Neural cell (in vitro differentiated cells): Measurements from ENCODE around the gene GON4L.
"Not testable (repeated sequence)": the region's sequence is repeated elsewhere in the genome, so short reads cannot be mapped to it uniquely, and the experiment has no call there.

Experiments
- TAF1 ChIP-seq: IDR thresholded peaks from 2 replicates; pipeline ENCODE4 v1.6.1; 2012; ENCODE audit warnings: low read depth
- TF ChIP-seq, protein P1 (sequence below): fragments of 450-650 bp; IDR thresholded peaks from 2 replicates; pipeline ENCODE4 v1.5.1; 2014; ENCODE audit warnings: antibody characterized with exemption, mild to moderate bottlenecking, moderate library complexity; ENCODE audit not compliant: poor library complexity, severe bottlenecking
- TF ChIP-seq, protein P2 (sequence below): IDR thresholded peaks from 2 replicates; pipeline ENCODE4 v1.6.1; 2012; ENCODE audit warnings: borderline replicate concordance

DNA sequence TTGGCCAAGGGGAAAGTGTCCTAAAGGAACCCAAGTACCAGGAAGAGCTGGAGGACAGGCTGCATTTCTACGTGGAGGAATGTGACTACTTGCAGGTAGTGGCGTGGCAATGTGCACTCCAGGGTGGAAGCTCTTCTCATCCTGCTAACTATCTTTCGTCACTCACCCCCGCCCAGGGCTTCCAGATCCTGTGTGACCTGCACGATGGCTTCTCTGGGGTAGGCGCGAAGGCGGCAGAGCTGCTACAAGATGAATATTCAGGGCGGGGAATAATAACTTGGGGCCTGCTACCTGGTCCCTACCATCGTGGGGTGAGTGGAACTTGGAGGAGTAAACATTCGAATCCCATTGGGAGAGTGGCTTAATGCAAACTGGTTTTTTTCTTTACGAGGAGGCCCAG, 109.4 kb downstream of the GON4L start:
- TF ChIP-seq TAF1, result not testable (repeated sequence)
- TF ChIP-seq, protein P1, sequence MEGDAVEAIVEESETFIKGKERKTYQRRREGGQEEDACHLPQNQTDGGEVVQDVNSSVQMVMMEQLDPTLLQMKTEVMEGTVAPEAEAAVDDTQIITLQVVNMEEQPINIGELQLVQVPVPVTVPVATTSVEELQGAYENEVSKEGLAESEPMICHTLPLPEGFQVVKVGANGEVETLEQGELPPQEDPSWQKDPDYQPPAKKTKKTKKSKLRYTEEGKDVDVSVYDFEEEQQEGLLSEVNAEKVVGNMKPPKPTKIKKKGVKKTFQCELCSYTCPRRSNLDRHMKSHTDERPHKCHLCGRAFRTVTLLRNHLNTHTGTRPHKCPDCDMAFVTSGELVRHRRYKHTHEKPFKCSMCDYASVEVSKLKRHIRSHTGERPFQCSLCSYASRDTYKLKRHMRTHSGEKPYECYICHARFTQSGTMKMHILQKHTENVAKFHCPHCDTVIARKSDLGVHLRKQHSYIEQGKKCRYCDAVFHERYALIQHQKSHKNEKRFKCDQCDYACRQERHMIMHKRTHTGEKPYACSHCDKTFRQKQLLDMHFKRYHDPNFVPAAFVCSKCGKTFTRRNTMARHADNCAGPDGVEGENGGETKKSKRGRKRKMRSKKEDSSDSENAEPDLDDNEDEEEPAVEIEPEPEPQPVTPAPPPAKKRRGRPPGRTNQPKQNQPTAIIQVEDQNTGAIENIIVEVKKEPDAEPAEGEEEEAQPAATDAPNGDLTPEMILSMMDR, result not testable (repeated sequence)
- TF ChIP-seq, protein P2, sequence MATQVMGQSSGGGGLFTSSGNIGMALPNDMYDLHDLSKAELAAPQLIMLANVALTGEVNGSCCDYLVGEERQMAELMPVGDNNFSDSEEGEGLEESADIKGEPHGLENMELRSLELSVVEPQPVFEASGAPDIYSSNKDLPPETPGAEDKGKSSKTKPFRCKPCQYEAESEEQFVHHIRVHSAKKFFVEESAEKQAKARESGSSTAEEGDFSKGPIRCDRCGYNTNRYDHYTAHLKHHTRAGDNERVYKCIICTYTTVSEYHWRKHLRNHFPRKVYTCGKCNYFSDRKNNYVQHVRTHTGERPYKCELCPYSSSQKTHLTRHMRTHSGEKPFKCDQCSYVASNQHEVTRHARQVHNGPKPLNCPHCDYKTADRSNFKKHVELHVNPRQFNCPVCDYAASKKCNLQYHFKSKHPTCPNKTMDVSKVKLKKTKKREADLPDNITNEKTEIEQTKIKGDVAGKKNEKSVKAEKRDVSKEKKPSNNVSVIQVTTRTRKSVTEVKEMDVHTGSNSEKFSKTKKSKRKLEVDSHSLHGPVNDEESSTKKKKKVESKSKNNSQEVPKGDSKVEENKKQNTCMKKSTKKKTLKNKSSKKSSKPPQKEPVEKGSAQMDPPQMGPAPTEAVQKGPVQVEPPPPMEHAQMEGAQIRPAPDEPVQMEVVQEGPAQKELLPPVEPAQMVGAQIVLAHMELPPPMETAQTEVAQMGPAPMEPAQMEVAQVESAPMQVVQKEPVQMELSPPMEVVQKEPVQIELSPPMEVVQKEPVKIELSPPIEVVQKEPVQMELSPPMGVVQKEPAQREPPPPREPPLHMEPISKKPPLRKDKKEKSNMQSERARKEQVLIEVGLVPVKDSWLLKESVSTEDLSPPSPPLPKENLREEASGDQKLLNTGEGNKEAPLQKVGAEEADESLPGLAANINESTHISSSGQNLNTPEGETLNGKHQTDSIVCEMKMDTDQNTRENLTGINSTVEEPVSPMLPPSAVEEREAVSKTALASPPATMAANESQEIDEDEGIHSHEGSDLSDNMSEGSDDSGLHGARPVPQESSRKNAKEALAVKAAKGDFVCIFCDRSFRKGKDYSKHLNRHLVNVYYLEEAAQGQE, result not testable (repeated sequence)
